ENCODE data around the gene RASSF10.

The RASSF10 gene

GRCh38 chr11:13008625-13009475, at the start of gene RASSF10:
Gene RASSF10, plus strand, starts transcription at chr11:13009316. Its CDS starts 261 bp downstream, at chr11:13009577.
- no peak for TF ChIP-seq CTCF (IDR thresholded peaks at IDR 0.05; ENCODE audit: low read depth, low read length)
- in situ Hi-C loops (cut with HindIII; ENCODE audit: low sequenced_read_pairs): no loop called here
- peak within 1 kb of the TSS; percentile 26 for H3K4me3 ChIP-seq (ENCODE audit: low read depth, low read length)
- peak; percentile 37 for DNase-seq (ENCODE audit: low read depth, low spot score)

DNA sequence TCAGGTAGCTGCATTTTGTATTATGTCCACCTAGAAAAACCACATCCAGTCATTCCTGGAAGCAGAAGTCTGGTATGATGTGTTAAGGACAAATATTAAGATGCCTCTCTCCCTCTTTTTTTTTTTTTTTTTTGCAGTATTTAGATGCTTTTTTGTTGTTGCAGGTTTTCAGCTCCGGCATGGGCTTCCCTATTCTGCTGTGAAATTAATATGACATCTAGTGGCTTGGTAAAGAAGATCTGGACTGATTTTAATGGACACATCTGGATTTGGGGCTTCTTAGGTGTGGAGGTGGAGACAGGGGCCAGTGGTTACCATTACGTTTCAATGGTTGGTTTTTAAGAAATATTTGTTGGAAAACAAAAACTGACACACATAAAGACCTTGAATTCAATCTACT, 47.5 kb upstream of the RASSF10 start:
- H3K4me3 ChIP-seq (ENCODE audit: low read depth, low read length): no peak overlapping the region
- TF ChIP-seq CTCF (IDR thresholded peaks at IDR 0.05; ENCODE audit: low read depth, low read length): peak; percentile 27
- in situ Hi-C loops (cut with HindIII; ENCODE audit: low sequenced_read_pairs): no loop called here
- DNase-seq (ENCODE audit: low read depth, low spot score): peak; percentile 43

GRCh38 chr11:12962306-12962705, 46.8 kb upstream of the RASSF10 start:
- in situ Hi-C loops (cut with HindIII; ENCODE audit: low sequenced_read_pairs): no loop called here
- DNase-seq (ENCODE audit: low read depth, low spot score): no peak
- TF ChIP-seq CTCF (IDR thresholded peaks at IDR 0.05; ENCODE audit: low read depth, low read length): no peak
- H3K4me3 ChIP-seq (ENCODE audit: low read depth, low read length): no peak overlapping the region

DNA sequence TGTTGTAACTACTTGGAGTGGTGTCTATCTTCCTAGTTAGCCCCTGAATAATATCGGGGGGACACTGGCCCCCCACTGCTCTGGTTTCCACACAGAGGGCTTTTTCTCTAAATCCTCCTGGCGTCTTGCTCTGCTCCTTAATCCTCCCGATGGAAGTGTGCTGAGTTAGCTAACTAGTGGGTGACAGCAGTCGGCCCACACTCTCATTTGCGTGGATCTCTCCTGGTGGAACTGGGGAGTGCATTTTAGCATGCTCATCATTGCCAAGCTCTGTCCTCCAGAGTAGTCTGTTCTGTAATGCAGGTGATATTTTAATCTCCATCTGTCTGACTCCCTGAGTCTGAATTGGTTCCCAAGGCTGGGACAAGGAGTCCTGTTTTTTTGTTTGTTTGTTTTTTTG, 46.1 kb upstream of the RASSF10 start:
- DNase-seq (ENCODE audit: low read depth, low spot score): no peak
- TF ChIP-seq CTCF (IDR thresholded peaks at IDR 0.05; ENCODE audit: low read depth, low read length): no peak
- H3K4me3 ChIP-seq (ENCODE audit: low read depth, low read length): no peak overlapping the region
- in situ Hi-C loops (cut with HindIII; ENCODE audit: low sequenced_read_pairs): no loop called here

- DNase-seq (ENCODE audit: low read depth, low spot score): peak; percentile 59
- peak; percentile 88 for TF ChIP-seq CTCF (IDR thresholded peaks at IDR 0.05; ENCODE audit: low read depth, low read length)
These were observed 45.2 kb upstream of the RASSF10 start for GRCh38 chr11:12963792-12964536.

GRCh38 chr11:12964650-12965049, 44.5 kb upstream of the RASSF10 start:
- DNase-seq (ENCODE audit: low read depth, low spot score): no peak
- in situ Hi-C loops (cut with HindIII; ENCODE audit: low sequenced_read_pairs): no loop called here
- no peak overlapping the region for H3K4me3 ChIP-seq (ENCODE audit: low read depth, low read length)
- no peak for TF ChIP-seq CTCF (IDR thresholded peaks at IDR 0.05; ENCODE audit: low read depth, low read length)

More at GRCh38 chr11:12963792-12964536, 45.2 kb upstream of the RASSF10 start:
- in situ Hi-C loops (cut with HindIII; ENCODE audit: low sequenced_read_pairs): no loop called here
- no peak overlapping the region for H3K4me3 ChIP-seq (ENCODE audit: low read depth, low read length)

Data from astrocyte of the spinal cord (primary cell).